GM21515 (cell line): ENCODE data around the gene DDX23.
"Not testable (repeated sequence)": the region's sequence is repeated elsewhere in the genome, so short reads cannot be mapped to it uniquely, and the experiment has no call there.

Experiments used
- ATAC-seq: cut with Tn5 transposase; IDR thresholded peaks from one replicate; pipeline ENCODE4 v1.9.1; 2021; ENCODE audit not compliant: unreplicated experiment

DDX23 gene

GRCh38 chr12:48851883-48852733 is at the start of gene DDX23:
TSS of gene DDX23 (minus strand) at chr12:48852163. CDS start at chr12:48845782, 6,381 bp downstream.
- peak; percentile 92 for ATAC-seq

GRCh38 chr12:48901278-48901677 is 49.3 kb upstream of the DDX23 start:
- ATAC-seq: no peak

GRCh38 chr12:48899651-48900050 is 47.7 kb upstream of the DDX23 start:
- no peak for ATAC-seq

- no peak for ATAC-seq
Measured at GRCh38 chr12:48894271-48894670, 42.3 kb upstream of the DDX23 start.

GRCh38 chr12:48890657-48891418 is 38.9 kb upstream of the DDX23 start:
- peak; percentile 61 for ATAC-seq

GRCh38 chr12:48889679-48890078 is 37.7 kb upstream of the DDX23 start:
- no peak for ATAC-seq

- no peak for ATAC-seq
Measured at GRCh38 chr12:48883305-48884161, 31.6 kb upstream of the DDX23 start.

GRCh38 chr12:48882972-48883304 is 31.0 kb upstream of the DDX23 start:
- ATAC-seq: no peak

- ATAC-seq: no peak
Measured at GRCh38 chr12:48882315-48882687, 30.3 kb upstream of the DDX23 start.

GRCh38 chr12:48881686-48882314 is 29.8 kb upstream of the DDX23 start:
- ATAC-seq: no peak

- no peak for ATAC-seq
Measured at GRCh38 chr12:48880647-48881046, 28.7 kb upstream of the DDX23 start.

- ATAC-seq: no peak
Measured at GRCh38 chr12:48878548-48878947, 26.6 kb upstream of the DDX23 start.

GRCh38 chr12:48875944-48876515 is 24.1 kb upstream of the DDX23 start:
- no peak for ATAC-seq

GRCh38 chr12:48873534-48873933 is 21.6 kb upstream of the DDX23 start:
- ATAC-seq: not testable (repeated sequence)

- no peak for ATAC-seq
Measured at GRCh38 chr12:48873096-48873495, 21.1 kb upstream of the DDX23 start.

GRCh38 chr12:48869191-48869590 is 17.2 kb upstream of the DDX23 start:
- no peak for ATAC-seq

- no peak for ATAC-seq
Measured at GRCh38 chr12:48868451-48868850, 16.5 kb upstream of the DDX23 start.

GRCh38 chr12:48866052-48866711 is 14.2 kb upstream of the DDX23 start:
- peak; percentile 35 for ATAC-seq

- ATAC-seq: peak; percentile 86
Measured at GRCh38 chr12:48865281-48866051, 13.5 kb upstream of the DDX23 start, which contains the start of gene RND1. TSS of gene RND1 (minus strand) at chr12:48865870. CDS start at chr12:48865767, 103 bp downstream.
